ENCODE measurements around the gene FOXP1. TPM values are rescaled to one million over a fixed set of nuclear protein-coding genes. Genes with fewer than 3 reads are reported as not detected.

FOXP1 gene
- total RNA-seq, 1 donor: 455 TPM

- H3K4me3 ChIP-seq (ENCODE audit: low read length): no peak overlapping the region
- H3K27me3 ChIP-seq (ENCODE audit: insufficient read depth, low read length): no peaks in the 10 kb centered on the region
- H3K9me3 ChIP-seq (ENCODE audit: low read depth, low read length): no peaks in the 10 kb centered on the region
- H3K4me1 ChIP-seq (ENCODE audit: insufficient read depth, low read length): no peaks in the 10 kb centered on the region
These were observed 396.7 kb downstream of the FOXP1 start for GRCh38 chr3:71186801-71187200.

GRCh38 chr3:71185733-71186455, 397.6 kb downstream of the FOXP1 start:
- H3K9me3 ChIP-seq (ENCODE audit: low read depth, low read length): no peaks in the 10 kb centered on the region
- H3K4me1 ChIP-seq (ENCODE audit: insufficient read depth, low read length): peaks cover 6% of the 10 kb centered on the region
- H3K4me3 ChIP-seq (ENCODE audit: low read length): no peak overlapping the region
- H3K27me3 ChIP-seq (ENCODE audit: insufficient read depth, low read length): no peaks in the 10 kb centered on the region

- peaks cover 10% of the 10 kb centered on the region for H3K4me1 ChIP-seq (ENCODE audit: insufficient read depth, low read length)
- no peak overlapping the region for H3K4me3 ChIP-seq (ENCODE audit: low read length)
- H3K27me3 ChIP-seq (ENCODE audit: insufficient read depth, low read length): no peaks in the 10 kb centered on the region
- no peaks in the 10 kb centered on the region for H3K9me3 ChIP-seq (ENCODE audit: low read depth, low read length)
These were observed 399.3 kb downstream of the FOXP1 start for GRCh38 chr3:71184252-71184651.

GRCh38 chr3:71183549-71183948, 400.0 kb downstream of the FOXP1 start:
- peaks cover 10% of the 10 kb centered on the region for H3K4me1 ChIP-seq (ENCODE audit: insufficient read depth, low read length)
- H3K27me3 ChIP-seq (ENCODE audit: insufficient read depth, low read length): no peaks in the 10 kb centered on the region
- no peak overlapping the region for H3K4me3 ChIP-seq (ENCODE audit: low read length)
- H3K9me3 ChIP-seq (ENCODE audit: low read depth, low read length): no peaks in the 10 kb centered on the region

GRCh38 chr3:71180524-71180923, 403.0 kb downstream of the FOXP1 start:
- Histone ChIP-seq H3K9me3 (ENCODE audit: low read depth, low read length) (no peaks in the 10 kb centered on the region), H3K4me3 (ENCODE audit: low read length) (no peak overlapping the region), H3K4me1 (ENCODE audit: insufficient read depth, low read length) (peaks cover 10% of the 10 kb centered on the region), H3K27me3 (ENCODE audit: insufficient read depth, low read length) (no peaks in the 10 kb centered on the region)

- Histone ChIP-seq H3K9me3 (ENCODE audit: low read depth, low read length) (no peaks in the 10 kb centered on the region), H3K4me1 (ENCODE audit: insufficient read depth, low read length) (peaks cover 21% of the 10 kb centered on the region), H3K27me3 (ENCODE audit: insufficient read depth, low read length) (no peaks in the 10 kb centered on the region), H3K4me3 (ENCODE audit: low read length) (no peak overlapping the region)
These were observed 406.2 kb downstream of the FOXP1 start for GRCh38 chr3:71177375-71177774.

- Histone ChIP-seq H3K27me3 (ENCODE audit: insufficient read depth, low read length) (no peaks in the 10 kb centered on the region), H3K4me1 (ENCODE audit: insufficient read depth, low read length) (peaks cover 19% of the 10 kb centered on the region), H3K4me3 (ENCODE audit: low read length) (no peak overlapping the region), H3K9me3 (ENCODE audit: low read depth, low read length) (no peaks in the 10 kb centered on the region)
These were observed 407.2 kb downstream of the FOXP1 start for GRCh38 chr3:71176366-71176765.

GRCh38 chr3:71175691-71176365, 407.7 kb downstream of the FOXP1 start:
- Histone ChIP-seq H3K9me3 (ENCODE audit: low read depth, low read length) (no peaks in the 10 kb centered on the region), H3K4me3 (ENCODE audit: low read length) (no peak overlapping the region), H3K4me1 (ENCODE audit: insufficient read depth, low read length) (peaks cover 14% of the 10 kb centered on the region), H3K27me3 (ENCODE audit: insufficient read depth, low read length) (no peaks in the 10 kb centered on the region)

GRCh38 chr3:71172951-71173350, 410.6 kb downstream of the FOXP1 start:
- H3K9me3 ChIP-seq (ENCODE audit: low read depth, low read length): no peaks in the 10 kb centered on the region
- H3K4me1 ChIP-seq (ENCODE audit: insufficient read depth, low read length): peaks cover 10% of the 10 kb centered on the region
- no peaks in the 10 kb centered on the region for H3K27me3 ChIP-seq (ENCODE audit: insufficient read depth, low read length)
- no peak overlapping the region for H3K4me3 ChIP-seq (ENCODE audit: low read length)

- no peaks in the 10 kb centered on the region for H3K27me3 ChIP-seq (ENCODE audit: insufficient read depth, low read length)
- H3K4me1 ChIP-seq (ENCODE audit: insufficient read depth, low read length): peaks cover 10% of the 10 kb centered on the region
- H3K4me3 ChIP-seq (ENCODE audit: low read length): no peak overlapping the region
- no peaks in the 10 kb centered on the region for H3K9me3 ChIP-seq (ENCODE audit: low read depth, low read length)
These were observed 411.3 kb downstream of the FOXP1 start for GRCh38 chr3:71172189-71172588.

GRCh38 chr3:71171247-71171646, 412.3 kb downstream of the FOXP1 start:
- H3K4me1 ChIP-seq (ENCODE audit: insufficient read depth, low read length): peaks cover 10% of the 10 kb centered on the region
- no peaks in the 10 kb centered on the region for H3K9me3 ChIP-seq (ENCODE audit: low read depth, low read length)
- no peaks in the 10 kb centered on the region for H3K27me3 ChIP-seq (ENCODE audit: insufficient read depth, low read length)
- no peak overlapping the region for H3K4me3 ChIP-seq (ENCODE audit: low read length)

GRCh38 chr3:71168880-71169411, 414.6 kb downstream of the FOXP1 start:
- H3K4me1 ChIP-seq (ENCODE audit: insufficient read depth, low read length): peaks cover 2% of the 10 kb centered on the region
- no peaks in the 10 kb centered on the region for H3K9me3 ChIP-seq (ENCODE audit: low read depth, low read length)
- no peaks in the 10 kb centered on the region for H3K27me3 ChIP-seq (ENCODE audit: insufficient read depth, low read length)
- no peak overlapping the region for H3K4me3 ChIP-seq (ENCODE audit: low read length)

- Histone ChIP-seq H3K4me1 (ENCODE audit: insufficient read depth, low read length) (no peaks in the 10 kb centered on the region), H3K27me3 (ENCODE audit: insufficient read depth, low read length) (no peaks in the 10 kb centered on the region), H3K9me3 (ENCODE audit: low read depth, low read length) (no peaks in the 10 kb centered on the region), H3K4me3 (ENCODE audit: low read length) (no peak overlapping the region)
These were observed 415.3 kb downstream of the FOXP1 start for GRCh38 chr3:71168121-71168721.

- Histone ChIP-seq H3K9me3 (ENCODE audit: low read depth, low read length) (no peaks in the 10 kb centered on the region), H3K27me3 (ENCODE audit: insufficient read depth, low read length) (no peaks in the 10 kb centered on the region), H3K4me3 (ENCODE audit: low read length) (no peak overlapping the region), H3K4me1 (ENCODE audit: insufficient read depth, low read length) (no peaks in the 10 kb centered on the region)
These were observed 416.9 kb downstream of the FOXP1 start for GRCh38 chr3:71166339-71167240.

Measured in mononuclear cell (primary cell).